Measurements from ENCODE around the gene CFTR.
"Not testable (repeated sequence)": the region's sequence is repeated elsewhere in the genome, so short reads cannot be mapped to it uniquely, and the experiment has no call there.

Gene CFTR

GRCh38 chr7:117698018-117698417 lies 218.2 kb downstream of the CFTR start:
- no peak for FAIRE-seq

- FAIRE-seq: no peak
Measured at GRCh38 chr7:117704063-117704462, 224.2 kb downstream of the CFTR start.

- FAIRE-seq: no peak
Measured at GRCh38 chr7:117705630-117706029, 225.8 kb downstream of the CFTR start.

- no peak for FAIRE-seq
Measured at GRCh38 chr7:117706210-117706609, 226.4 kb downstream of the CFTR start.

GRCh38 chr7:117707080-117707479 lies 227.3 kb downstream of the CFTR start:
- no peak for FAIRE-seq

- FAIRE-seq: not testable (repeated sequence)
Measured at GRCh38 chr7:117708173-117708572, 228.3 kb downstream of the CFTR start.

GRCh38 chr7:117711556-117711955 lies 231.7 kb downstream of the CFTR start:
- FAIRE-seq: no peak

GRCh38 chr7:117715784-117716445 lies 236.1 kb downstream of the CFTR start:
- FAIRE-seq: no peak

- FAIRE-seq: no peak
Measured at GRCh38 chr7:117716707-117717299, 237.0 kb downstream of the CFTR start.

GRCh38 chr7:117717357-117717756 lies 237.5 kb downstream of the CFTR start:
- FAIRE-seq: no peak
